Heart right ventricle (tissue), 16 donors: ENCODE results near the gene PSMD2. TPM values are rescaled to one million over a fixed set of nuclear protein-coding genes. Genes with fewer than 3 reads are reported as not detected.
A peak's percentile ranks its signal among the peaks of the same experiment; 100 is the strongest.

Source experiments
- ATAC-seq, 8 donors: fragments of 200-7000 bp; cut with Tn5 transposase; one replicate each; pipeline ENCODE4 v1.9.1; 2020; ENCODE audit warnings: mild to moderate bottlenecking in 8 of 8, moderate library complexity in 8 of 8, moderate number of reproducible peaks in 1 of 8
- DNase-seq, 2 donors: peaks; one replicate each; pipeline ENCODE4 v3.0.0-alpha.2; 2020
- H3K27ac ChIP-seq, 10 donors: fragments of 200-600 bp; sonication (generic) in 2 of 10; one replicate each; pipeline versions ENCODE4 v1.5.0 to v1.8.0; 2020 to 2022; ENCODE audit warnings: mild to moderate bottlenecking in 3 of 10
- H3K27me3 ChIP-seq, 7 donors: fragments of 200-600 bp; one replicate each; pipeline ENCODE4 v1.8.0; 2021 to 2022; ENCODE audit warnings: mild to moderate bottlenecking in 2 of 7
- H3K36me3 ChIP-seq, 9 donors: fragments of 200-600 bp; sonication (generic) in 1 of 9; one replicate each; pipeline versions ENCODE4 v1.5.0 to v1.8.0; 2020 to 2022; ENCODE audit warnings: mild to moderate bottlenecking in 2 of 9
- H3K4me1 ChIP-seq, 9 donors: fragments of 200-600 bp; sonication (generic) in 1 of 9; one replicate each; pipeline versions ENCODE4 v1.5.0 to v1.8.0; 2020 to 2022; ENCODE audit warnings: mild to moderate bottlenecking in 4 of 9
- H3K4me3 ChIP-seq, 10 donors: fragments of 200-600 bp; sonication (generic) in 2 of 10; one replicate each; pipeline versions ENCODE4 v1.5.0 to v1.8.0; 2020 to 2022; ENCODE audit warnings: mild to moderate bottlenecking in 7 of 10, moderate library complexity in 2 of 10
- H3K9me3 ChIP-seq, 11 donors: fragments of 200-600 bp in 10 of 11; sonication (generic) in 2 of 11; one replicate each; pipeline versions ENCODE4 v1.5.0 to v1.8.0; 2013 to 2022; ENCODE audit warnings: mild to moderate bottlenecking in 2 of 11, control low read depth in 1 of 11, moderate library complexity in 1 of 11
- CTCF ChIP-seq, 9 donors: fragments of 200-600 bp; sonication (generic) in 2 of 9; IDR thresholded peaks; one replicate each; pipeline versions ENCODE4 v1.5.0 to v1.8.0; 2021 to 2022; ENCODE audit warnings: antibody characterized with exemption in 9 of 9, mild to moderate bottlenecking in 5 of 9, moderate library complexity in 1 of 9
- WGBS, 2 donors: extraction: QIAGEN DNeasy Blood & Tissue Kit; methylation state at CpG; one replicate each; pipeline ENCODE4 v1.1.7; 2013; ENCODE audit warnings: inconsistent platforms in 1 of 2; 5-methylcytosine and 5-hydroxymethylcytosine counted together
- intact Hi-C, 10 donors: fragments of 100-400 bp; cut with DNase I; formaldehyde crosslinking; loops; one replicate each; pipeline versions ENCODE4 v1.11.1 to v1.14.2; 2022
- long read RNA-seq, 3 donors: library from polyadenylated mRNA; unstranded; transcript quantifications; one replicate each; pipeline ENCODE4 v2.0.0, GENCODE V29; 2020 to 2021
- polyA plus RNA-seq, 2 donors: library from polyadenylated mRNA; stranded (reverse); fragments of 200-250 nt; gene quantifications; one replicate each; pipeline ENCODE4 v1.2.3, GENCODE V29; 2013
- total RNA-seq, 10 donors: library from RNA; stranded (reverse); fragmentation: NEBNext Ultra II Directional in 3 of 10; extraction: Animal tissue kit (Norgen Biotek cat#: 25700) in 3 of 10; gene quantifications; one replicate each; pipeline versions ENCODE4 v1.2.1 to v1.2.4, GENCODE V29; 2021 to 2023
- donor health status: Arrhythmogenic right ventricular cardiomyopathy.
- donor health status: ischemic (EF 13 %, LVEDD 7.1; RV severe dilation, severe dysfunction).
- donor health status: healthy with polysubstance abuse.
- donor health status: DM: no; HTN: yes; CAD: no.
- donor health status: DM: no; HTN: no; CAD: no.
- donor health status: ischemic (EF 25% LVEDD 6.9; RV normal size, moderate dysfunction).
- donor health status: ischemic (EF 25% LVEDD 5.7; RV mildly dilated, moderate dysfunction).
- donor health status: healthy.
- donor health status: DM: yes; HTN: yes; CAD: no.
- donor health status: Ischemic cardiomyopathy.
- donor health status: ischemic (EF 35%, LVEDD 5.7; RV mildly dilated, moderate dysfunction).
- donor health status: nonischemic (EF 11% LVEDD 7.7; RV severe dilation, severe dysfunction).
- donor health status: DM: yes; HTN: yes; CAD: no.
- donor health status: PGD.
- donor health status: ischemic (EF 29% LVEDD 5.4; RV normal size, mild dysfunction).
- donor health status: nonischemic (EF 23%, LVEDD 6.1; RV moderate dilation, normal function).

PSMD2 gene
- total RNA-seq (100 to 1,000 TPM; 210 to 254 (median 231) TPM), polyA plus RNA-seq (100 to 1,000 TPM in 1 of 2 donors, 10 to 100 TPM in 1; 49.0 to 288 TPM)
- long read RNA-seq, donor 1, transcript PSMD2-201 (21 exons, 3,449 nt) = major isoform, 609 of 737 reads
- long read RNA-seq, donor 1, partial matches to known transcripts = 91 of 737 reads
- long read RNA-seq, donor 1, other reads (novel, unspliced or antisense) = 37 of 737 reads
- long read RNA-seq, donor 2, transcript PSMD2-201 (21 exons, 3,449 nt) = major isoform, 604 of 749 reads
- long read RNA-seq, donor 2, partial matches to known transcripts = 116 of 749 reads
- long read RNA-seq, donor 2, other reads (novel, unspliced or antisense) = 28 of 749 reads
- long read RNA-seq, donor 3, transcript PSMD2-201 (21 exons, 3,449 nt) = major isoform, 902 of 1,212 reads
- long read RNA-seq, donor 3, partial matches to known transcripts = 211 of 1,212 reads
- long read RNA-seq, donor 3, other reads (novel, unspliced or antisense) = 99 of 1,212 reads

DNA sequence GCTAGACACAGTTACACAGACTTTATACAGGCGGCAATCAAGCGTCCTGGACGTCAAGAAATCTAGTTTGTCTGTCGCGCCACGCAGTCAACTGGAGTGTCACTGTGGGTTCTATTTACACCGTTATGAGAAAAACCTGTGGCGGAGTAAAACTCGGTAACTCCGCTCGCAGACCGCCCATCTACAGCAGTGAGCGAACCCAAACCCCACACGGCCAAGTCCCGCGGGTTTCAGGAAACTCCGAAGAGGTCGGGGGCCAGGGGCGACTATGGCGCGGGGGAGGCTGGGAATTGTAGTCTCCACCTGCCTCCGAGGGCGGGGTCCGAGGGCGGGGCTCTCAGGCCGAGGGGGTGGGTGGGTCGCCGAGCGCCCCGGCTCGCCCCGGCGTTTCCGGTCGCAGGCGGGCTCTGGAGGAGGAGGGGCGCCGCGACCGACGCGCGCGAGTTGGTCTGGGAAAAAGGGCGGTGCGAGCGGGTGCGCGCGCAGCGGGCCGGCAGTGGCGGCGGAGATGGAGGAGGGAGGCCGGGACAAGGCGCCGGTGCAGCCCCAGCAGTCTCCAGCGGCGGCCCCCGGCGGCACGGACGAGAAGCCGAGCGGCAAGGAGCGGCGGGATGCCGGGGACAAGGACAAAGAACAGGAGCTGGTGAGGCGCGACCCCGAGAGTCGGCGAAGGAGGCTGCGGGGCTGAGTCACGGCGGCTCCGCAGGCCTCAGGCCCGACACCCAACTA is at the start of gene PSMD2:
TSS of gene PSMD2 (plus strand) at position 483 of the 729 bp plus-strand sequence. CDS start at position 509, 26 bp downstream.
- H3K4me1 ChIP-seq = peaks cover 5 to 24% (median 16%) of the 10 kb centered on the region in 9 donors
- DNase-seq (peak; percentile 98), ATAC-seq (peak; percentile 99 to 100 (median 99))
- H3K4me3 ChIP-seq = peak within 1 kb of the TSS; percentile 67 to 100 (median 92)
- no peaks in the 10 kb centered on the region for H3K9me3 ChIP-seq
- no peak for TF ChIP-seq CTCF (IDR thresholded peaks at IDR 0.05)
- peaks cover 5 to 39% (median 36%) of the 10 kb centered on the region in 9 donors for H3K36me3 ChIP-seq
- no peaks in the 10 kb centered on the region for H3K27me3 ChIP-seq
- intact Hi-C loops = loop anchor here in 5 of 10 donors (2.0 to 10.0 kb wide), 8 partner anchors 16 to 404 kb away; partner anchors contain the start of genes ALG3 (in 2 of the 5), EEF1AKMT4 (in 2 of the 5), ABCF3 (in 1 of the 5) and EIF4G1 (in 1 of the 5)
- 0% methylated on average over 67 to 78 of the region's 78 CpGs for WGBS, 2 donors
- peak within 1 kb of the TSS; percentile 46 to 93 (median 83) for H3K27ac ChIP-seq

DNA sequence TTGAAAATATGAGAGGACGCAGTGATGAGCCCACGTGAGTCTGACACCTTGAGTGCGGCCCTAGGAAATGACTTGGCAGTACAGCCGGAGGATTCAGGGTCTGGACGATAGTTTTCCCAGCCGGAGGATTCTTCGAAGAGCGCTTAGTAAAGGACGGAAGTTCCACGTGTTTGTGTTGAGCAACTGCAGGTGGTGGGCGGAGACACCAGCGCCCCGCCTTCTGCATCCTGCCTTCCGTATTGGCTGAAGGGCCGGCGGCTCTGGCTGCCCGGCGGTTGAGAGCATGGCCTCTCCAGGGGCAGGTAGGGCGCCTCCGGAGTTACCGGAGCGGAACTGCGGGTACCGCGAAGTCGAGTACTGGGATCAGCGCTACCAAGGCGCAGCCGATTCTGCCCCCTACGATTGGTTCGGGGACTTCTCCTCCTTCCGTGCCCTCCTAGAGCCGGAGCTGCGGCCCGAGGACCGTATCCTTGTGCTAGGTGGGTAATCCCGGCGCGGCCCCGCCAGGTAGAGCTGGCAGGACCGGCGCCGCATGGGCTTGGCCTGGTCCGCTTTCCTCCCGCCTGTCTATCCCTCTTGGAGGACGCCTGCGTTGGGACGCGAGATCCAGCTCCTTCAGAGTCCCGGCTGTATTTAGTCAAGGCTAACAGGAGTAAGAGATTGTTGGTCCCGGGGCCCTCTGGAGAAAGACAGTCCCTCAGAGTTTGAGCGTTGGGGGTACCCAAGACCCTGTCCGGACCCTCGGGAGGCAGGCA is 49.5 kb upstream of the PSMD2 start, which contains the start of gene EEF1AKMT4:
TSS of gene EEF1AKMT4 (plus strand) at position 261 of the 755 bp plus-strand sequence. CDS start at position 284, 23 bp downstream.
- peaks cover 0 to 14% (median 9%) of the 10 kb centered on the region in 9 donors for H3K36me3 ChIP-seq
- 0% methylated on average over 54 of the region's 54 CpGs for WGBS, 2 donors
- peak within 1 kb of the TSS in 9 of 10 donors; percentile 77 to 94 (median 83) for H3K27ac ChIP-seq
- ATAC-seq (peak; percentile 98 to 100 (median 99)), DNase-seq (peak; percentile 94 to 96)
- TF ChIP-seq CTCF (IDR thresholded peaks at IDR 0.05) = peak in 7 of 9 donors; percentile 42 to 66 (median 50)
- H3K9me3 ChIP-seq = no peaks in the 10 kb centered on the region
- intact Hi-C loops = loop anchor here (1.0 to 10.0 kb wide), 15 partner anchors 48 to 355 kb away; partner anchors contain the start of genes ABCF3 (in 6 of the 10), EIF2B5 (in 5 of the 10), ABCC5 (in 2 of the 10) and DVL3 (in 2 of the 10)
- H3K4me1 ChIP-seq = peaks cover 0 to 23% (median 18%) of the 10 kb centered on the region in 9 donors
- H3K4me3 ChIP-seq = peak within 1 kb of the TSS; percentile 63 to 92 (median 82)
- no peaks in the 10 kb centered on the region for H3K27me3 ChIP-seq

- intact Hi-C loops = loop anchor here in 3 of 10 donors (5.0 kb wide), 3 partner anchors 113 to 353 kb away; partner anchors contain the start of genes ABCC5 (in 1 of the 3) and EIF2B5 (in 1 of the 3)
- Histone ChIP-seq H3K4me1 (peaks cover 0 to 23% (median 18%) of the 10 kb centered on the region in 9 donors), H3K9me3 (no peaks in the 10 kb centered on the region), H3K36me3 (peaks cover 0 to 7% (median 3%) of the 10 kb centered on the region in 9 donors), H3K27ac (peak overlapping the region in 9 of 10 donors; percentile 77 to 94 (median 83)), H3K27me3 (no peaks in the 10 kb centered on the region), H3K4me3 (peak overlapping the region; percentile 63 to 92 (median 82))
- DNase-seq (peak; percentile 80 to 85), ATAC-seq (peak; percentile 71 to 90 (median 85))
- TF ChIP-seq CTCF (IDR thresholded peaks at IDR 0.05) = peak; percentile 86 to 97 (median 93)
- WGBS, 2 donors = 13 to 14% methylated on average over 20 of the region's 20 CpGs
Observed at GRCh38 chr3:184250167-184250828, 48.7 kb upstream of the PSMD2 start.
